ENCODE measurements around the gene FBXL17. TPM values are rescaled to one million over a fixed set of nuclear protein-coding genes. Genes with fewer than 3 reads are reported as not detected.

The FBXL17 gene
- total RNA-seq, 2 experiments from 2014 or later, result 9.2 to 10.0 TPM

GRCh38 chr5:108144332-108144731 lies 237.6 kb downstream of the FBXL17 start:
- H3K4me1 Mint-ChIP-seq, result peaks cover 7% of the 10 kb centered on the region
- CTCF ChIA-PET, result no interaction called here
- no peak overlapping the region for H3K27ac Mint-ChIP-seq
- no peaks in the 10 kb centered on the region for H3K27me3 Mint-ChIP-seq
- POLR2A ChIA-PET, result no interaction called here
- no peaks in the 10 kb centered on the region for H3K36me3 Mint-ChIP-seq (ENCODE audit: low read depth)
- no peak for DNase-seq
- no peaks in the 10 kb centered on the region for H3K9me3 Mint-ChIP-seq
- H3K4me3 Mint-ChIP-seq, result no peak overlapping the region

GRCh38 chr5:108143581-108143980 lies 238.3 kb downstream of the FBXL17 start:
- peaks cover 7% of the 10 kb centered on the region for H3K4me1 Mint-ChIP-seq
- no peaks in the 10 kb centered on the region for H3K27me3 Mint-ChIP-seq
- no peak for DNase-seq
- no peaks in the 10 kb centered on the region for H3K36me3 Mint-ChIP-seq (ENCODE audit: low read depth)
- CTCF ChIA-PET, result no interaction called here
- H3K9me3 Mint-ChIP-seq, result no peaks in the 10 kb centered on the region
- H3K4me3 Mint-ChIP-seq, result no peak overlapping the region
- POLR2A ChIA-PET, result no interaction called here
- H3K27ac Mint-ChIP-seq, result no peak overlapping the region

GRCh38 chr5:108141676-108142075 lies 240.2 kb downstream of the FBXL17 start:
- H3K27me3 Mint-ChIP-seq, result no peaks in the 10 kb centered on the region
- peaks cover 7% of the 10 kb centered on the region for H3K4me1 Mint-ChIP-seq
- H3K9me3 Mint-ChIP-seq, result no peaks in the 10 kb centered on the region
- no peak for DNase-seq
- CTCF ChIA-PET, result no interaction called here
- POLR2A ChIA-PET, result no interaction called here
- no peak overlapping the region for H3K4me3 Mint-ChIP-seq
- H3K27ac Mint-ChIP-seq, result no peak overlapping the region
- no peaks in the 10 kb centered on the region for H3K36me3 Mint-ChIP-seq (ENCODE audit: low read depth)

GRCh38 chr5:108136493-108136892 lies 245.4 kb downstream of the FBXL17 start:
- H3K27me3 Mint-ChIP-seq, result no peaks in the 10 kb centered on the region
- H3K9me3 Mint-ChIP-seq, result no peaks in the 10 kb centered on the region
- POLR2A ChIA-PET, result no interaction called here
- H3K4me1 Mint-ChIP-seq, result no peaks in the 10 kb centered on the region
- no peak overlapping the region for H3K4me3 Mint-ChIP-seq
- H3K27ac Mint-ChIP-seq, result no peak overlapping the region
- H3K36me3 Mint-ChIP-seq (ENCODE audit: low read depth), result no peaks in the 10 kb centered on the region
- CTCF ChIA-PET, result no interaction called here
- DNase-seq, result no peak

GRCh38 chr5:108129129-108129528 lies 252.8 kb downstream of the FBXL17 start:
- POLR2A ChIA-PET, result no interaction called here
- H3K4me1 Mint-ChIP-seq, result no peaks in the 10 kb centered on the region
- no peak overlapping the region for H3K4me3 Mint-ChIP-seq
- H3K27ac Mint-ChIP-seq, result no peak overlapping the region
- CTCF ChIA-PET, result no interaction called here
- H3K9me3 Mint-ChIP-seq, result no peaks in the 10 kb centered on the region
- no peak for DNase-seq
- no peaks in the 10 kb centered on the region for H3K27me3 Mint-ChIP-seq
- H3K36me3 Mint-ChIP-seq (ENCODE audit: low read depth), result no peaks in the 10 kb centered on the region

GRCh38 chr5:108125771-108126511 lies 256.0 kb downstream of the FBXL17 start:
- Mint-ChIP-seq H3K27ac (no peak overlapping the region), H3K4me3 (no peak overlapping the region), H3K4me1 (no peaks in the 10 kb centered on the region), H3K36me3 (ENCODE audit: low read depth) (no peaks in the 10 kb centered on the region), H3K9me3 (no peaks in the 10 kb centered on the region), H3K27me3 (no peaks in the 10 kb centered on the region)
- ChIA-PET POLR2A (no interaction called here), CTCF (no interaction called here)
- DNase-seq, result no peak

GRCh38 chr5:108124596-108124995 lies 257.3 kb downstream of the FBXL17 start:
- H3K4me1 Mint-ChIP-seq, result no peaks in the 10 kb centered on the region
- no peak overlapping the region for H3K27ac Mint-ChIP-seq
- CTCF ChIA-PET, result no interaction called here
- H3K36me3 Mint-ChIP-seq (ENCODE audit: low read depth), result no peaks in the 10 kb centered on the region
- no peak overlapping the region for H3K4me3 Mint-ChIP-seq
- H3K27me3 Mint-ChIP-seq, result no peaks in the 10 kb centered on the region
- POLR2A ChIA-PET, result no interaction called here
- DNase-seq, result no peak
- H3K9me3 Mint-ChIP-seq, result no peaks in the 10 kb centered on the region

- Mint-ChIP-seq H3K27me3 (no peaks in the 10 kb centered on the region), H3K36me3 (ENCODE audit: low read depth) (no peaks in the 10 kb centered on the region), H3K4me3 (no peak overlapping the region), H3K4me1 (no peaks in the 10 kb centered on the region), H3K9me3 (no peaks in the 10 kb centered on the region), H3K27ac (no peak overlapping the region)
- ChIA-PET POLR2A (no interaction called here), CTCF (no interaction called here)
- DNase-seq, result no peak
These were observed 259.2 kb downstream of the FBXL17 start for GRCh38 chr5:108122702-108123101.

GRCh38 chr5:108118813-108119514 lies 262.9 kb downstream of the FBXL17 start:
- CTCF ChIA-PET, result interaction anchor here (0.8 kb wide), 1 partner anchor 23 kb away, joined by 3 read pairs; no protein-coding TSS in a partner anchor
- no peaks in the 10 kb centered on the region for H3K4me1 Mint-ChIP-seq
- H3K27ac Mint-ChIP-seq, result no peak overlapping the region
- H3K27me3 Mint-ChIP-seq, result no peaks in the 10 kb centered on the region
- DNase-seq, result no peak
- H3K9me3 Mint-ChIP-seq, result no peaks in the 10 kb centered on the region
- H3K36me3 Mint-ChIP-seq (ENCODE audit: low read depth), result no peaks in the 10 kb centered on the region
- POLR2A ChIA-PET, result no interaction called here
- no peak overlapping the region for H3K4me3 Mint-ChIP-seq

GRCh38 chr5:108115673-108116072 lies 266.2 kb downstream of the FBXL17 start:
- Mint-ChIP-seq H3K27ac (no peak overlapping the region), H3K27me3 (no peaks in the 10 kb centered on the region), H3K4me1 (no peaks in the 10 kb centered on the region), H3K9me3 (peaks cover 4% of the 10 kb centered on the region), H3K4me3 (no peak overlapping the region), H3K36me3 (ENCODE audit: low read depth) (no peaks in the 10 kb centered on the region)
- CTCF ChIA-PET, result no interaction called here
- no peak for DNase-seq
- POLR2A ChIA-PET, result no interaction called here

- no peak overlapping the region for H3K27ac Mint-ChIP-seq
- CTCF ChIA-PET, result interaction anchor here (0.9 kb wide), 1 partner anchor 24 kb away, joined by 3 read pairs; no protein-coding TSS in a partner anchor
- H3K4me1 Mint-ChIP-seq, result no peaks in the 10 kb centered on the region
- peaks cover 4% of the 10 kb centered on the region for H3K9me3 Mint-ChIP-seq
- POLR2A ChIA-PET, result no interaction called here
- H3K36me3 Mint-ChIP-seq (ENCODE audit: low read depth), result no peaks in the 10 kb centered on the region
- no peak overlapping the region for H3K4me3 Mint-ChIP-seq
- H3K27me3 Mint-ChIP-seq, result no peaks in the 10 kb centered on the region
- DNase-seq, result no peak
These were observed 267.9 kb downstream of the FBXL17 start for GRCh38 chr5:108113950-108114349.

- POLR2A ChIA-PET, result no interaction called here
These were observed 270.2 kb downstream of the FBXL17 start for GRCh38 chr5:108111736-108112135.

GRCh38 chr5:108109059-108109458 lies 272.8 kb downstream of the FBXL17 start:
- ChIA-PET POLR2A (no interaction called here), CTCF (interaction anchor here (0.7 kb wide), 1 partner anchor 51 kb away, joined by 3 read pairs; no protein-coding TSS in a partner anchor)
- no peak for DNase-seq
- Mint-ChIP-seq H3K4me1 (no peaks in the 10 kb centered on the region), H3K27ac (no peak overlapping the region), H3K9me3 (peaks cover 6% of the 10 kb centered on the region), H3K36me3 (ENCODE audit: low read depth) (no peaks in the 10 kb centered on the region), H3K4me3 (no peak overlapping the region), H3K27me3 (no peaks in the 10 kb centered on the region)

More at GRCh38 chr5:108111736-108112135, 270.2 kb downstream of the FBXL17 start:
- no peaks in the 10 kb centered on the region for H3K27me3 Mint-ChIP-seq
- H3K36me3 Mint-ChIP-seq (ENCODE audit: low read depth), result no peaks in the 10 kb centered on the region
- H3K4me1 Mint-ChIP-seq, result no peaks in the 10 kb centered on the region
- CTCF ChIA-PET, result no interaction called here
- peaks cover 6% of the 10 kb centered on the region for H3K9me3 Mint-ChIP-seq
- H3K4me3 Mint-ChIP-seq, result no peak overlapping the region
- no peak for DNase-seq
- H3K27ac Mint-ChIP-seq, result no peak overlapping the region

- no peak overlapping the region for H3K27ac Mint-ChIP-seq
- H3K27me3 Mint-ChIP-seq, result no peaks in the 10 kb centered on the region
- peaks cover 2% of the 10 kb centered on the region for H3K9me3 Mint-ChIP-seq
- no peak for DNase-seq
- ChIA-PET CTCF (no interaction called here), POLR2A (no interaction called here)
- H3K36me3 Mint-ChIP-seq (ENCODE audit: low read depth), result no peaks in the 10 kb centered on the region
- H3K4me1 Mint-ChIP-seq, result no peaks in the 10 kb centered on the region
- H3K4me3 Mint-ChIP-seq, result no peak overlapping the region
These were observed 277.4 kb downstream of the FBXL17 start for GRCh38 chr5:108104448-108104847.

All from activated CD4-positive, alpha-beta memory T cell treated with anti-CD3 and anti-CD28 coated beads, Interleukin-2, amount 10 ng/mL, durations not matched to agents 7 days and 5 days (primary cell).